Hematopoietic multipotent progenitor cell treated with erythropoietin and hydrocortisone succinate and interleukin-3 and kit ligand, for 6 days (in vitro differentiated cells): ENCODE measurements around the gene PABPC3.

Source experiments
- DNase-seq: peaks from one replicate; pipeline ENCODE4 v3.0.0-alpha.2; 2015

Gene PABPC3

GRCh38 chr13:25112695-25113255 lies 16.8 kb downstream of the PABPC3 start:
- DNase-seq, result no peak

DNA sequence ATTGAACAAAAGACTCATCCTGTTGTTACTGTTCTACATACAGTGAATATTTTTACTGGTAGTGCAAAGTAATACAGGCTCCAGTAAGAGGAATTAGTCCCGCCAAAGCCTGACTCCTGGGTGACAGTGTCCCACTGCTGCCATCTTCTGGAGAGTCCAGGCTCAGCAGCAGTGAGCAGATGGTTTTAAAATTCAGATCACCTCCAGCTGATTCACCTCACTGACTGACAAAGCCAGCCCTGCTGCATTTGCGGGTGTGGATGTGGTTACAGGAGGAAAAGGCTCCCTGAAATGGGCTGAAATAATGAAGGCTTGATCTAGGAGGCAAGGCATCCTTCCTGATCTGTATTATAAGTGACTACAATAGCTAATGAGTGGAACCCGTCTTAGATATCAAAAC lies 18.3 kb downstream of the PABPC3 start:
- peak; percentile 90 for DNase-seq

DNA sequence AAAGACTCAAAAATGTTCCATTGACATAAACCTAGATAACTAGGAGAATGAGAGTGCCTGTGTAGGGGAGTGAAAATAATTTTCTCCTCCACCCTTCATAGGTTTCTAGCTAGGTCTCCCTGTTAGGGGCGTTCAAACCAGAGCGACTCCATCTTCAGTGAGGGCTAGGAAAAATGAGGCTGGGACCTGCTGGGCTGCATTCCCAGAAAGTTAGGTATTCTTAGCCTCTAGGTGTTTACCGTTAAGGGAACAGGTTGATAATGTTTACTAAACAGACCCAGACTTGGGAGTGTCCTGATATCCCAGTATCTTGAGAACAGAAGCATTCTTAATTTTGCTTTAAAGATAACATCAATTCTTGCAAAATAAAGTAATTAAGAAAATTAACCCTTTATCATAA lies 20.1 kb downstream of the PABPC3 start:
- no peak for DNase-seq

- no peak for DNase-seq
These were observed 21.4 kb downstream of the PABPC3 start for GRCh38 chr13:25117312-25117711.

DNA sequence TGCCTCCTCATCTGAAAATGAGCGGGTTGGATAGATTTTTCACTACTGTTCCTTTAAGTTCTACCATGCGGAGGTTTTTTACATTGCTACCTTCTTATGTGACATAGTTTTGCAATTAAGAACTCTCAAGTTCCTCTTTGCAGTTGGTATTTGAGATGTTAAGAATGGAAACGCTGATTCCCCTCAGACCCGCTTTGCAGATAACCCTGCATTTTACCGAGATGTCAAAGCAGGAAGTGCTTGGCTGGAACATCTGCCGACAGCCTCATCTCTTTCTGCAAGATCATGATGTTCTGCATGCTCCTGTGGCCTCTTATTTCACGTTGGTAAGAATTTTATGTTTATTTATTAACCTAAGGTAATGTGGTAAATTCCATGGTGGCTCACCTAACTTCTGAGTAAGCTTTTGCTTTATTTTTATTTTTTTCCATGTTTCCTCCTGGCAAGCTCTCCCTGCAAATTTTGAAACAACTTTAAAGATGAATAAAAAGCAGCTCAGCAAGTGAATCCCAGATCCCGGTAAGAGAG lies 22.5 kb downstream of the PABPC3 start:
- peak; percentile 40 for DNase-seq

- DNase-seq, result no peak
These were observed 35.0 kb downstream of the PABPC3 start for GRCh38 chr13:25130944-25131343.

DNA sequence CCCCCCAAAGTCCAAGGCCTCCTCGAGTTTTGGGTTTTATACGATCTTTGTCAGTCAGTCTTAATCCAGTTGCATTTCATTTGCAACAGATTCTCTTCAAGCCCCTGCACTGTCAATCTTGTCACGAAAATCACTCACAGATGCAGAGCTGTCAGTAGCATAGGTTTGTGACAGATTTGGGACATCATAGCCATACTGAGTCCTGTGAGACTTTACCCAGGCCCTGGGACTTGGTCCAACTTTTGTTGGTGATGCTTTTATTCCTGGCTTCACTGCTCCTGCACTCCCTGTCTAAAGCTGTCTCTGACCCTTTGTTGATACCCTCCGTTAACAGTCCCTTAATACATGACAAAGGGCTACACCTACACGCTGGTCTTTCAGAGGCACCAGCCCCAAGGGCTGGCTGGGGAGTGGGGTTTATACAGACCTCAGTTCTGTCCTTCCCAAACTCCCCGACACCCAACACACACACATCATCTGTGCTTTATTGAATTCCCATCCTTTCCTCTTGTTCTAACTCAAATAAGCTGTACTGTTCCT lies 36.0 kb downstream of the PABPC3 start:
- no peak for DNase-seq

DNA sequence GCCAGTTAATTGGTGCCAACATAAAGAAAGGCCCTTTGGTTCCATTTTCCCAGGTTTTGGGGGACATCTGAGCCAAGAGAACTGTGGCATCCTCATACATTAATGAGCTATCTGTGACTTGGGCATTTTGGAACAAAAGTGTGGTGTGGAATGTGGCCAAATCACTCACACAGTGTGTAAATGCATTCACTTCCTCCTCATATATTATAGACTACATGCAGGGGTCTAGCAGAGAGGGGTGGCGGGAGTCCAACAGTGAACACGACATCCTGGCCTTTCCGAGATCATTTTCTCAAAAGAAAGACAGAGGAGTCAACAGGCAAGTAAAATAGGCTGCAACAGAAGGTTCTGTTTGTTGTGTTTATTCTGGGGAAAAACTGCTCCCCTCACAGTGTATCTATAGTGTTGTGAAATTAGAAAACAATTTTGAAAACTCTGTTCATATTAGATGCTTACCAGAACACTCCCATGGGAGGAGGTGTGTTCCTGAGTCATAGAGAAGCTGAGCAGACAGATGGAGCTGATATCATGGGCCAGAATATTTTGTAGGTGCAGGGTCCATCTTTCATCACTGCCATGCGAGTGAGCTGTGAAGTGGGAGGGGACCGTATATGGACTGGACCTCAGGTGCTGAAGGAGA lies 36.9 kb downstream of the PABPC3 start:
- no peak for DNase-seq

DNA sequence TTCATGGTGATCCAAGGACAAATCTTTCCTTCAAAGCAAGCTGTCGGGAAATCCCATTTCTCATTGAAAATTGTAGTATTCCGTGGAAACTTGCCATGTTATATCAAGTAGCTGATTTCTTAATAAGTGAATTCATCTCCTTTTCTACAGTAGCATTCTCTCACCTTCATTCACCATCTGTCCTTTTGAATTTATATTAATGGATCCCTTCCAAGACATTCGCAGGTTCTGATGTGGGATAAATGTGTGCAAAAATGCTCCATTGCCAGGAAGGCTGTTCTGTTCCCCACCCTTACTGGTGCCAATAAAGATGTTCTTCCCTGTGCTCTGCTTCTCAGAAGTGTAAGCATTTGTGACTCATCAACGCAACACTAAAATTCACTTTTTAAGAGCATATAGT lies 40.0 kb downstream of the PABPC3 start:
- no peak for DNase-seq

DNA sequence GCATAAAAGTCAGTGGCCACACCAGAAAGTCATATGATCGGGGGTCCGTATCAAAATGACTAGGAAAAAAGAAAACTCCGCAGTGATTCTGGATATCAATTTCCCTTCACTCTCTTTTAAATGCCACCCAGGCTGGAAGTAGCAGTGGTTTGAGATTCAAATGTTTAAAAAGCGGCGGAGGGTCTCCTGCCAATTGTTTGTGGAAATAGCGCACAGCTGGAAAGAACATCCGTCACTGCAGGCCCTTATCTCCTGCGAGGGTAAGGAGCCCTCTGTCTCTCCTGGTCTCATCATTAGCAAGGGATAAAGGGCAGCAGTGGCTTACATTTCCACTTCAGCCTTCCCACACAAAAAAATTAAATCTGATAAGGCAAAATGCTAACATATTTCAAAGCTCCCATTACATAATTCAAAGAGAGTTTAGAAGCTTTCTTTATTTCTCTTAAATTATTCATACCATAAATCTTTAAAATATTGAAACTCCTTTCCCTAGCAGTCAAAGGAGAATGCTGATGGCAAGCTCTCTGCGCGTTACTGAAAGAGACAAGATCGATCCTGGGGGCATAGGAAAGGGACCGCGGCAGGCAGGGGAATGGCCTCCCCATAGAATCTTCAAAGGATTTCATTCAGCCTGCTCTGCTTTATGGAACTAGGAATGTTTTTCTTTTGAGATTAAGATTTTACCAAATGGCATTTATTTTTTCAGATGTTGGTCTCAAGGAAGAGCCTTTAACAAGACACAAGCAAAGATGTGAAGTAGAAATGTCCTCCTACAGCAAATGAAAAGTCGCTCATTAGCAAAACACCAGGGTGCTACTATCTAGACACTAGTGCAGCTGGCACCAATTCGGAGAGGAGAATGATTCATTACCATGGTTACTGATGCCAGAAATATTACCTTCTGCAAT lies 41.2 kb downstream of the PABPC3 start:
- DNase-seq, result no peak

GRCh38 chr13:25137788-25138115 lies 41.8 kb downstream of the PABPC3 start:
- no peak for DNase-seq

DNA sequence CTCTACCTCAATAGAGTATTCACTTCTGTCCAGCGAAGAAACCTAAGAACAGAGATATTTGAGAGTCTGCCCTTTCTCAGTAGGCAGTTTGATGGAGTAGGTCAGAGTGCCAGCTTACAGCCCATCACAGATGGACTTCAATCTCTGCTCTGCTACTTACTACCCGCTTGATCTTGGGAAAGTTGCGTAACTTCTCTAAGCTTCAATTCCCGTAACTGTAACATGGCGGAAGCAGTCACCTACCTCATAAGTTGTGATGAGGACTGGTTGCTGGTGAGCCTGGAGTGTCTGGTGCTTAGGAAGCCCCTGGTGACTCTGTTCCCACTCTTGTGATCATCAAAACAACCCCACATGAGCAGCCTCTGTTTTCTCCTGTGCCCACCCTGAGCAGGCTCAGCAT lies 45.1 kb downstream of the PABPC3 start:
- no peak for DNase-seq

DNA sequence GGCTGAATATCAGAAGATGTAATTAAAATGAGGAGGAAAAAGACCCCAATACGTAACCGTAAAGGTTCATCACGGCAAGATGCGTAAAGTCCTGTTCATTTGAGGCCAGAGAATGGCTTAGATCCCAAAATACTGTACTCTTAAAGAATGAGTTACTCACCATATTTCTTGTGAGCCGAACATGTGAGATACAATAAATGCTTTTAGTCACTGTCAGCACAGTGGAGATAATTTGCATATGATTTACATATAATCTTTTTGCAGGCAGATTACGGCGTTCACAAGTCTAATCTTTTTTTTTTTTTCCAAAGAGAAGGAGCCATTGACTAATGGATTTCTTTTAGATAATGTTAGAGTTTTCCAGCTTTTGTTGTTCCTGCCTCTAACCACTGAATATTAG lies 47.8 kb downstream of the PABPC3 start:
- DNase-seq, result no peak

DNA sequence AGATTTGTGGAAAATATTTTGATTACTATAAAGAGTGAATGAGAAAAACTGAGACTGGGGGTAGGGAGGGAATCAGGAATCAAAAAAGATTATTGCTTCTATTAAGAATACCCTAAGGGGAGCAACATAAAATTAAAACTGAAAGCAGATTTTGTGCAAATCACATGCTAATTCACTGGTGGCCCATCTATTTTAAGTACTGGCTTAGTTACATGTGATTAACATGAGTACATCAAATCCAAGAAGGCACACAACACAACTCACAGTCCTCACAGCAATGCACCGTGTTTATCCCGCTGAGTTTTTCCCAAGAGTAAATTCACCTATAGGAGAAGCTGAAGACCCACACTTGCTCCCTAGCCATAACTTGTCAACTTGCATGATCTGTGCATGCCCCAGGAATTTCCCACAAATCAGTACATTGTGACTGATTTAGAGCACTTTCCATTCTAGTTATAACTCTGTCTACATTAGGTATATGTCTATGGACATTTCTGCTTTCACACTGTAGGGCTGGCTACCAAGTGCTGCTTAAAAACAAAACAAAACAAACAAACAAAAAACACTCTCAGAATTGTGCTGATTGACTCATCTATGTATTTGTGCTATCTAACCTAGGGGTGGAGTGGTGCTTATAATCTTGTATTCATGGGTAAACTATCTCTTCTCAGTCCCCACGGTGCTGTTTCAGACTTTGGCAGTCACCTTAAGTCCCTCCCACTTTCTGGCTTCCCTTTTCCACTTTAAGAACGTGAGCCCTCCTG lies 51.9 kb downstream of the PABPC3 start:
- DNase-seq, result no peak

GRCh38 chr13:25148402-25148771 lies 52.5 kb downstream of the PABPC3 start:
- DNase-seq, result no peak
